Fibroblast of lung (primary cell): ENCODE measurements around the gene KCTD10.

Experiments used
- CTCF ChIP-seq, 2 donors: IDR thresholded peaks in 1 of 2; conservative IDR thresholded peaks in 1 of 2; 1 replicate in 1 of 2; 2 replicates in 1 of 2; pipeline ENCODE4 v1.5.1; 2011 to 2012; ENCODE audit warnings: low read length in 2 of 2, control low read depth in 1 of 2, inconsistent platforms in 1 of 2, low read depth in 1 of 2, mild to moderate bottlenecking in 1 of 2
- EZH2 ChIP-seq: IDR thresholded peaks from 2 replicates; pipeline ENCODE4 v1.5.1; 2012; ENCODE audit warnings: low read length, control low read depth, mild to moderate bottlenecking; ENCODE audit errors: missing control alignments

- TF ChIP-seq CTCF (conservative IDR thresholded peaks at IDR 0.05 in 1 of 2, IDR thresholded peaks at IDR 0.05 in 1 of 2; ENCODE audit: low read depth in 1 of 2, low read length in 2 of 2) (no peak), EZH2 (no peak)
These were observed 16.0 kb upstream of the KCTD10 start for GRCh38 chr12:109493090-109493489.
